ENCODE measurements around the gene DKK3. TPM values are rescaled to one million over a fixed set of nuclear protein-coding genes. Genes with fewer than 3 reads are reported as not detected.

The DKK3 gene
- total RNA-seq, 4 donors from 2014 or later = 8.7 to 34.1 (median 20.4) TPM

- TF ChIP-seq CTCF (IDR thresholded peaks at IDR 0.05; ENCODE audit: low read depth) = no peak
Observed at GRCh38 chr11:12017243-12017678, 8.8 kb upstream of the DKK3 start.

- no peak for TF ChIP-seq CTCF (IDR thresholded peaks at IDR 0.05; ENCODE audit: low read depth)
Observed at GRCh38 chr11:12016246-12016645, 7.8 kb upstream of the DKK3 start.

- TF ChIP-seq CTCF (IDR thresholded peaks at IDR 0.05; ENCODE audit: low read depth) = no peak
Observed at GRCh38 chr11:12015486-12015885, 7.1 kb upstream of the DKK3 start.

- TF ChIP-seq CTCF (IDR thresholded peaks at IDR 0.05; ENCODE audit: low read depth) = no peak
Observed at GRCh38 chr11:12013781-12014180, 5.4 kb upstream of the DKK3 start.

- TF ChIP-seq CTCF (IDR thresholded peaks at IDR 0.05; ENCODE audit: low read depth) = no peak
Observed at GRCh38 chr11:12009617-12010321, 1.3 kb upstream of the DKK3 start.

- no peak for TF ChIP-seq CTCF (IDR thresholded peaks at IDR 0.05; ENCODE audit: low read depth)
Observed at GRCh38 chr11:12008790-12009616, 577 bp upstream of the DKK3 start.

GRCh38 chr11:12007230-12007593 lies 1.2 kb downstream of the DKK3 start:
- no peak for TF ChIP-seq CTCF (IDR thresholded peaks at IDR 0.05; ENCODE audit: low read depth)

Data from subcutaneous adipose tissue (tissue), 4 donors.